CD4-positive, alpha-beta T cell (primary cell): ENCODE results near the gene CENPI. TPM values are rescaled to one million over a fixed set of nuclear protein-coding genes. Genes with fewer than 3 reads are reported as not detected.

Experiments used
- ATAC-seq: fragments of 200-7000 bp; cut with Tn5 transposase; one replicate; pipeline ENCODE4 v1.10.0; 2022; ENCODE audit warnings: mild to moderate bottlenecking; ENCODE audit not compliant: poor library complexity
- CTCF ChIA-PET: fragments of 350-600 bp; sonication (Branson Sonifier 250); formaldehyde crosslinking; loops from one replicate; lab custom pipeline; 2021; ENCODE audit warnings: antibody characterized with exemption, inconsistent platforms; lab: Charles Lee
- POLR2A ChIA-PET: fragments of 350-600 bp; sonication (Branson Sonifier 250); formaldehyde crosslinking; loops from one replicate; lab custom pipeline; 2021; ENCODE audit warnings: antibody characterized with exemption, inconsistent platforms; lab: Charles Lee
- DNase-seq, 14 experiments: peaks; one replicate each; pipeline ENCODE4 v3.0.0-alpha.2; 2013 to 2020; ENCODE audit warnings: mixed read lengths in 2 of 14
- H3K27ac ChIP-seq, 2 donors: one replicate each; pipeline versions ENCODE4 v1.5.1 to v1.7.0; 2013; ENCODE audit warnings: low read length in 2 of 2, low read depth in 1 of 2, mild to moderate bottlenecking in 1 of 2
- H3K27me3 ChIP-seq, 2 experiments: 1 replicate in 1 of 2; 2 replicates in 1 of 2; pipeline versions ENCODE4 v1.6.1 to v1.7.0; 2013; ENCODE audit warnings: low read length in 2 of 2, control low read depth in 1 of 2, mild to moderate bottlenecking in 1 of 2, moderate library complexity in 1 of 2; ENCODE audit not compliant: insufficient read depth in 2 of 2, control insufficient read depth in 1 of 2
- H3K36me3 ChIP-seq: one replicate; pipeline ENCODE4 v1.6.1; 2013; ENCODE audit warnings: low read length, control low read depth; ENCODE audit not compliant: insufficient read depth
- H3K4me1 ChIP-seq: one replicate; pipeline ENCODE4 v1.6.1; 2013; ENCODE audit warnings: low read length, control low read depth; ENCODE audit not compliant: insufficient read depth
- H3K4me3 ChIP-seq: one replicate; pipeline ENCODE4 v1.5.1; 2013; ENCODE audit warnings: mild to moderate bottlenecking, low read length, moderate library complexity
- H3K9me3 ChIP-seq, 2 experiments: 1 replicate in 1 of 2; 2 replicates in 1 of 2; pipeline versions ENCODE4 v1.6.1 to v1.7.0; 2013; ENCODE audit warnings: low read length in 2 of 2, mild to moderate bottlenecking in 2 of 2, control low read depth in 1 of 2, moderate library complexity in 1 of 2; ENCODE audit not compliant: control insufficient read depth in 1 of 2, insufficient read depth in 1 of 2
- H3K27ac Mint-ChIP-seq: one replicate; pipeline ENCODE4 v1.8.0; 2020; ENCODE audit warnings: mixed read lengths
- H3K27me3 Mint-ChIP-seq: one replicate; pipeline ENCODE4 v1.8.0; 2021; ENCODE audit warnings: mixed read lengths
- H3K36me3 Mint-ChIP-seq: one replicate; pipeline ENCODE4 v1.8.0; 2021; ENCODE audit warnings: low read depth, mixed read lengths
- H3K4me1 Mint-ChIP-seq: one replicate; pipeline ENCODE4 v1.8.0; 2021; ENCODE audit warnings: low read depth, mixed read lengths
- H3K4me3 Mint-ChIP-seq: one replicate; pipeline ENCODE4 v1.8.0; 2020; ENCODE audit warnings: mild to moderate bottlenecking, mixed read lengths
- H3K9me3 Mint-ChIP-seq: one replicate; pipeline ENCODE4 v1.8.0; 2020; ENCODE audit warnings: mixed read lengths
- CTCF ChIP-seq: fragments of 200-600 bp; IDR thresholded peaks from one replicate; pipeline ENCODE4 v1.8.0; 2022; ENCODE audit warnings: antibody characterized with exemption, mild to moderate bottlenecking
- intact Hi-C, 2 experiments: fragments of 100-400 bp; cut with DNase I in 1 of 2; cut with micrococcal nuclease in 1 of 2; formaldehyde crosslinking; loops; one replicate each; pipeline versions ENCODE4 v1.15.1 to v1.9.0; 2023 to 2025; cut with DNase I, micrococcal nuclease
- total RNA-seq, 174 experiments: library from RNA in 2 of 174; stranded (reverse) in 2 of 174; gene quantifications; one replicate each; pipeline ENCODE4 v1.2.3 and lab custom pipeline; 2021 to 2026

Gene CENPI
- total RNA-seq, 2 experiments from 2014 or later, result 0.28 to 0.49 TPM

- no peaks in the 10 kb centered on the region for H3K4me1 Mint-ChIP-seq
- no peak overlapping the region for H3K27ac ChIP-seq
- H3K36me3 Mint-ChIP-seq, result no peaks in the 10 kb centered on the region
- H3K4me1 ChIP-seq, result no peaks in the 10 kb centered on the region
- ATAC-seq (no peak), DNase-seq (no peak)
- no peaks in the 10 kb centered on the region for H3K27me3 ChIP-seq
- ChIA-PET CTCF (no interaction called here), POLR2A (no interaction called here)
- no peaks in the 10 kb centered on the region for H3K27me3 Mint-ChIP-seq
- no peaks in the 10 kb centered on the region for H3K36me3 ChIP-seq
- H3K4me3 Mint-ChIP-seq, result no peak overlapping the region
- H3K27ac Mint-ChIP-seq, result no peak overlapping the region
- H3K9me3 ChIP-seq, result no peaks in the 10 kb centered on the region
- H3K4me3 ChIP-seq, result no peak overlapping the region
- H3K9me3 Mint-ChIP-seq, result no peaks in the 10 kb centered on the region
- no peak for TF ChIP-seq CTCF
- intact Hi-C loops, result no loop called here
Measured at GRCh38 chrX:101062176-101062575, 35.8 kb upstream of the CENPI start.

DNA sequence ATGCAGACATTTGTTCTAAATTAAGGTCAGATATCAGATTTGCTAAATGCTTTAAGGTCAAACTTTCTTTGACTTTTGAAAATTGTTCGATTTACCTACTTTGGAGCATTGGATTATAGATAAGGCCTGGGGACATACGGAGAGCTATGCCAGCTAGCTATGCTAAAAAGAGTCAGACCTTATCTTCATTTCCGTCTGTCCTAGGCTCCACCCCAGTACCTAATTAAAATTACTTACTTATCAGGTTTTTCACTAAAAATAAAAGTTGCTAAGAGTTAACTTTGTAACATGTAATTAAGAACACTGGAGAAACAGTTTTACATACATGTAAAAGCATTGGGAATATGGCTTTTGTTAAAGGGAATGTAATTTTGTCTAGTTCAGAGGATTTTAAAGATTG, 26.4 kb upstream of the CENPI start:
- Histone ChIP-seq H3K27ac (no peak overlapping the region), H3K4me3 (no peak overlapping the region), H3K9me3 (no peaks in the 10 kb centered on the region), H3K27me3 (no peaks in the 10 kb centered on the region), H3K36me3 (no peaks in the 10 kb centered on the region), H3K4me1 (no peaks in the 10 kb centered on the region)
- no peak for ATAC-seq
- Mint-ChIP-seq H3K27ac (no peak overlapping the region), H3K36me3 (no peaks in the 10 kb centered on the region), H3K9me3 (no peaks in the 10 kb centered on the region), H3K4me1 (no peaks in the 10 kb centered on the region), H3K4me3 (no peak overlapping the region), H3K27me3 (no peaks in the 10 kb centered on the region)
- no peak for DNase-seq
- intact Hi-C loops, result no loop called here
- ChIA-PET POLR2A (no interaction called here), CTCF (interaction anchor here (0.6 kb wide), 1 partner anchor 61 kb away, joined by 4 read pairs; no protein-coding TSS in a partner anchor)
- TF ChIP-seq CTCF, result no peak

DNA sequence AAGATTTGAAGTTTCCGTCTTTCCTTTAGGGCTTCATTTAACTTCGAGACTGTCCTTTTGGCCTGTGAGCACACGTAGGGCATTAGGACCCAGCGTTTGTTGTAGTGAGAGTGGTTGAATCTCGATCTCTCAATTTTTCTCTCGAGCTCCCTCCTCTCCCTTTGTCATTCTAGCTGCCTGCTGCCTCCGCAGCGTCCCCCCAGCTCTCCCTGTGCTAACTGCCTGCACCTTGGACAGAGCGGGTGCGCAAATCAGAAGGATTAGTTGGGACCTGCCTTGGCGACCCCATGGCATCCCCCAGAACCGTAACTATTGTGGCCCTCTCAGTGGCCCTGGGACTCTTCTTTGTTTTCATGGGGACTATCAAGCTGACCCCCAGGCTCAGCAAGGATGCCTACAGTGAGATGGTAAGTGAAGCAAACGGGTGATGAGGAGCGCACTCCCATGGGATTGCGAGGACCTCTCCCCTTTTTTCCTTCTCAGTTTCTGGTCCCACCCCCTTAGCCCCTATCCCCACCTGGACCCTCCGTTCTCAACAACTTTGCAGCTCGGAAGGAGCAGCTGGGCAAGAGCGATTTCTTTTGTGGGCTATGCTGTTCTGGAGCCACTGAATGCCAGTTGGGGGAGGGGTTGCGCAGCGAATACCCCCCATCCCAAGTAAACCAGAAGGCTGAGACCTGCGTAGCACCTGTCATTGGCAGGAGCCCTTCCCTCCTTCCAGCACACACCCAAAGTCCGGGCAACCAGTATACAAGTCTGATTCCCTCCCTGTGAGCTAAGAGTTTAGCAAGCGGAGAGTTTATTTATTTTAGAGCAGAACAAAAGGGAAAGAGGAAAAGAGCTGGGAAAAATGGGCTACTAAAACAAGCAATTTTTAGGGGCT, 19.0 kb upstream of the CENPI start, which contains the start of gene TMEM35A:
TSS of gene TMEM35A (plus strand) at position 164 of the 883 bp plus-strand sequence. CDS start at position 288, 124 bp downstream.
- no peaks in the 10 kb centered on the region for H3K9me3 Mint-ChIP-seq
- CTCF ChIA-PET, result no interaction called here
- intact Hi-C loops, result no loop called here
- Histone ChIP-seq H3K4me3 (no peak within 1 kb of the TSS), H3K36me3 (no peaks in the 10 kb centered on the region), H3K27me3 (peaks cover 4 to 18% of the 10 kb centered on the region in 2 experiments), H3K27ac (no peak within 1 kb of the TSS), H3K9me3 (no peaks in the 10 kb centered on the region), H3K4me1 (peaks cover 5% of the 10 kb centered on the region)
- POLR2A ChIA-PET, result no interaction called here
- H3K4me1 Mint-ChIP-seq, result no peaks in the 10 kb centered on the region
- ATAC-seq (no peak), DNase-seq (no peak)
- no peak within 1 kb of the TSS for H3K4me3 Mint-ChIP-seq
- no peak within 1 kb of the TSS for H3K27ac Mint-ChIP-seq
- no peak for TF ChIP-seq CTCF
- H3K36me3 Mint-ChIP-seq, result no peaks in the 10 kb centered on the region
- H3K27me3 Mint-ChIP-seq, result peaks cover 24% of the 10 kb centered on the region
